GM18858 (cell line): ENCODE measurements around the gene RALB.

Source experiments
- ATAC-seq: cut with Tn5 transposase; IDR thresholded peaks from one replicate; pipeline ENCODE4 v1.9.1; 2021; ENCODE audit not compliant: unreplicated experiment

RALB gene

GRCh38 chr2:120252225-120253020 lies at the start of gene RALB:
TSS of gene RALB (plus strand) at chr2:120252852. CDS start at chr2:120278665, 25,813 bp downstream.
- ATAC-seq: peak; percentile 87

DNA sequence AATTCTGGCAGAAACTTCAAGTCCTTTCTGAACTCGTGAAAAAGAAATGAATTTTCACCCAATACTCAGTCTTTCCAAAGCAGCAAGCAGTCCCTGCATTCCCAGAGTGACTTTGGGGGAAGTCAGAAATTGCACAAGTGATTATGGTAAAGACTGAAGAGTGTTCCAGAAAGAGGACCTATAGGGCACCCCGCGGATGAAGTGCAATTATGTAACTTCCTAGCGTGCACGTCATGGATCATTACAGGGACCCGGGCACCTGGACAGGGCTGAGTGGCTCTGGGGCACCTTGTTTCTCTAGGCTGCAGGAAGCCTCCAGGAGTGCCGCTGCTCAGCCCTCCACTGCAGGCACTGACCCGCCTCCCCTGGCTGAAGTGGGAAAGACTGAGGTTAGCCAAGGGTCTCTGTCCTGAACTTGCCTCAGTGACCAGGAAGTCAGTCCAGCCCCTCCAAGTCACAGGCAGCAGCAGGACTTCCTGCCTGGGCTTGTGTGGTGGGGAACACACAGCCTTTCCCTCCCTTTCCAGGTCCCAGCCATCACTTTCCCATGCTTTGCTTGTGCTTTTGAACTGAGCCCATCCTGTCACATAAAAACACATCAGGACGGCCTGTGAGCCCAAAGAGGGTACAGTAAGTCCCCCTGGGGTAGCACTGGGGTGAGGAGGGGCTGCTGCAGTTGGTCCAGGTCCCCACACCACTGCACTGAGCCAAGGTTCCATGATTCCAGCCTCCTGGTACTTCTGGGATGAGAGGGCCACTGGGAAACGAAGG lies 49.2 kb upstream of the RALB start:
- no peak for ATAC-seq

DNA sequence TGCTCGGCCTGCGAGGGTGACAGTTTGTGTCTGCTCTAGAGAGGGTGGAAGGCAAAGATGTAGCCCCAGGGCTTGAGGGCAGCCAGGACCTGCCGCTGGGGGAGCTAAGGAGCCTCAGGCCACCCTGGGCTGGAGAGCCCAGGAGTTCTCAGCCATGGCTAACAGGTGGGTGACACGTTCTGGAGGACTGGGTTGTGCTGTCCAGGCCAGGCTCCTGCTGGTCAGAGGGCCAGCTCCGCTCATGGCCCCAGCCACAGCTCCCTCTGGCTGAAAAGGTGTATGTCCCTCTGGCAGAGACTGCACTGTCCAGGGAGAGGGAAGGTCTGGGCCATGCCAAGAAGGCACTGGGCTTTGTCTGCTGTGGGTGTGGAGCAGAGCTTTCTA lies 48.6 kb upstream of the RALB start:
- ATAC-seq: no peak

- no peak for ATAC-seq
These were observed 48.2 kb upstream of the RALB start for GRCh38 chr2:120204417-120204816.

DNA sequence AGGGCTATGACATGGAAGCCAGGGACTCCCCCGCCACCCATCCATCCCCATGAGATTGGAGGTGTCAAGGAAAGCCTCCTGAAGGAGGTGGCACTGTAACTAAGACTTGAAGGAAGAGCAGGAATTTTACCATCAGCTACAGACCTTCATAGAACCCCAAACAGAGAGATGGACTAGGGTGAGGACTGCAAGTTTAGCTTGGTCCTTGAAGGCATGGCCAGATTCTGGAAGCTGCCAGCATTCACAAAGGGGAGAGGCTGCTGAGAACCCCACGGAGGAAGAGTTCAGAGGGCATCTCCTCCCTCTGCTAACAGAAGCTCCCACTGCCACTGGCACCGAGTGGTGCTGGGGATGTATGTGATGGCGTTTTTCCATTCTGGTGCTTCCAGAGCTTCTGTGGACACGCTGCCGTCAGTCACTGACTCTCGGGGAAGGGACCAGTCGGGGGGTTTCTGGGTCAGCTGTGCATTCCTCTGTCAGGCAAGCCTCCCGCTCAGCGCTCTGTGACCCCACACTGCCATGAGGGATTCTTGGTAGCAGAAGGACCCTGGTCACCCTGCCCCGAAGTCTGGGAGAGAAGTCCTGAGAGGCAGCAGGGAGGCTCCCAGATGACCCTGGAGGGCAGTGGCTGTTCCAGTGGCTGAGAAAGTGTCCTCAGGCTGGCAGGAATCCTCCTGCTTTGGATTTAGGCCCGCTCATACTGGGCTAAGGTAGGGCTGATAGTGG lies 47.5 kb upstream of the RALB start:
- no peak for ATAC-seq

GRCh38 chr2:120206022-120206581 lies 46.5 kb upstream of the RALB start:
- no peak for ATAC-seq

DNA sequence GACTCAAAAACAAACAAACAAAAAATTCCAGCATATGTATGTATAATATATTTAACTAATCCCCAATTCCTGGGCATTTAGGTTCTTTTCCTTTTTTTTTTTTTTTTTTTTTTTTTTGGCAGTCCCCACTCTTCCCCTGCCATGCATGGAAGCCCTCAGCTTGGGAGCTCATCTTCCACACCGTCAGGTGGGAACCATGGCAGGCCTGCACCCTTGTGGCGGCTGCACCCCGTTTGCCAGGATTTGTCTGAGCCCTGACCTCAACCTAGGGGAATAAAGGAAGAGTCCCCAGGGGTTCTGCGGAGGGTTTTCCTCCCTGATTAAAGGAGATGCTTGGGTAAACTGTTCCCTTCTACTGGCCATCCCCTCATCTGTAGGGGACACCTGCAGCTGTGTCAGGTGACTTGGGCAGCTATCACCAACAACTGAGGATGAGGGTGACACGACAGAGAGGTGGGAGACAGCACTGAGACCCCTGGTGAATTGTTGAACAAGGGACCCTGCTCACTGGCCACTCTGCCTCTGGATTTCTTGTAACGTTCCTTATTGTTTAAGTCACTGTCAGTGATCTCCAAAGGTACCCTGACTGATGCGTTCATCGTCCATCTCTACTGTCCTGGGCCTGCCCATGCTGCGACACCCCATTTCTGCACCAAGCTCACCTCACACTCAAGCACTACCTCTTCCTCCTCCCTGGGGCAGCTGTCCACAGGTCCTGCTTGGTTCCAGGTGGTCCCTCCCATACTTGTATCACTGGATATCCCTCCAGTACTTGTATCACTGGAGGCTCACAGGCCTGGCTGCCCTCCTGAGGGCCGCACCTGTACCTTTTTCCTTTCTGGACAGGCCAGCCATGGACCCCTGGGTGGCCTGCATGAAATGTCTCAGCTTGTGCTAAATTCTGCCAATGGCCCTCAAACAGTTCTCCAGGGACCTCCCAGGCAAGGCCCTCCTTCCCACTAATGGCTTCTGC lies 44.0 kb upstream of the RALB start:
- no peak for ATAC-seq

- ATAC-seq: no peak
These were observed 43.0 kb upstream of the RALB start for GRCh38 chr2:120209427-120210269.

- ATAC-seq: no peak
These were observed 42.4 kb upstream of the RALB start for GRCh38 chr2:120210270-120210693.

DNA sequence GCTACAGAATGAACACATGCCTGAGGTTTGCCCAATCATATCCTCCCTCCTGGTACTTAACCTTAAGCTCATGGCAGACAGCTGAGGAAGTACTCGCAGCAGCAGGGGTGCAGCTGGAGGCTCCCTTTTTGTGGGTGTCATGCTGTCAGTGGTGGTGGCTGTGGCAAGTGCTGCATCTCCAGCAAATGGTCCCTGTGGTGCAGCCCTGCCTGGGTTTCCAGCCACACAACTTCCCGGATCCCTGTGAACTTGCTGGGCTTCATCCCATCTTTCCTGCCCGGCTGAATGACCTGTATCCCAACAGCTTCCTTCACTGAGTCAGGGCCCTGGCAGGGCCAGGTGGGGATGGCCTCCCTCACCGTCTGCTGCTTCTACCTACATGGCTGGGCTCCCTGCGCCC lies 34.5 kb upstream of the RALB start:
- ATAC-seq: no peak

DNA sequence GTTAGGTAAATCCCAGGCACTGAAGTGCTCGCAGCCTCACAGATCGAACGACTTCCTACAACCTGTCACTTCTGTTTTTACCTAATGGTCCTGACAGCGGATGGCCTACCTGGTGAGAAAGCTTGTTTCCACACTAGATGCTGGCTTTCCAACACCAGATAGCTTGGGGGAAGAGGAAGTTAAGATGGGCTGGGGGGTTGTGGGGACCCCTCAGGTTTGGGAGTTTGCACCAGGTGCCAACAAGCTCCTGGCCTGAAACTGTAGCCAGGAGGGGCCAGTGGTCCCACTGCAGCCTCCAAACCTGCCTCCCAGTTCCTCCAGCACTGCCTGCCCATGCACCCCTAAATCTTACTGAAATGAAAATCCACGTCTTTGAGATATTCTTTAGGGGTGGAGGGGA lies 33.4 kb upstream of the RALB start:
- ATAC-seq: no peak

DNA sequence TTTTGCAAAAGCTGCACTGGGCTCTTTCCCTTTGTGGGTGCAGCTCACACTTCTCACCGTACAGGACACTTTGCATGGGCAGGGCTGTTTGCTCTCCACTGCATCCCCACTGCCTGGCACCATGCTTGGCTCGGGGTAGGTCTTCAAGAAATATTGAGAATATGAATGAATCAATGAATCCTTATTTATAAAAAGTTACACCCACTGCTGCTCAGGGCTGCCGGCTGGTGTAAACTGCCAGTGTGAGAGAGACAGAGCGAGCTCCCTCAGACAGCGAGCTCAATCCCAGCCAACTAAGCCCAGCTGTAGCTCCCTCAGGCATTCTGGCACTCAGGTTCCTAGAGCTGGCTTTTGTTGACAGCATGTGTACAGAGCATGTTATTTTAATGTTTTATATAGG lies 32.9 kb upstream of the RALB start:
- no peak for ATAC-seq

DNA sequence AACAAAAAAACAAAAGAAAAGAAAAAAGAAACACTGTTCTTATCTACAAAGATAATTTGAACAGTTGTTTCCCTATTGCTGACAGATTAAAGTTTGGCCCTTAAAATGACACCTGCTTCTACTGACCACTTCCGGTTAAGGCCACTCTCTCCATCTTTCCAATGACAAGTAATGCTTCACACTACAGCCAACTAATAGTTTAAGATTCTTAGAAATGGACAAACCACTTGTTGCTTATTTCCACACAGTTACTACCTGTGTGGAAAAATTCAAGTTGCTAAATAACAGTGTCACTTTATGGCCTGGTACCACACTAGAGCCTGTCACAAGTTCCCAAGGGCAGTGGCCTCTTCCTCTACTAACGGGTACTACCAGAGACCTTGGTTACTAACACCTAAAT lies 31.9 kb upstream of the RALB start:
- no peak for ATAC-seq

GRCh38 chr2:120221616-120222015 lies 31.0 kb upstream of the RALB start:
- ATAC-seq: no peak

- ATAC-seq: no peak
These were observed 30.2 kb upstream of the RALB start for GRCh38 chr2:120222186-120223033.

- ATAC-seq: peak; percentile 71
These were observed 29.4 kb upstream of the RALB start, which contains the start of gene TMEM185B for GRCh38 chr2:120223034-120223912. TSS of gene TMEM185B (minus strand) at chr2:120223400. CDS start at chr2:120222976, 424 bp downstream.

DNA sequence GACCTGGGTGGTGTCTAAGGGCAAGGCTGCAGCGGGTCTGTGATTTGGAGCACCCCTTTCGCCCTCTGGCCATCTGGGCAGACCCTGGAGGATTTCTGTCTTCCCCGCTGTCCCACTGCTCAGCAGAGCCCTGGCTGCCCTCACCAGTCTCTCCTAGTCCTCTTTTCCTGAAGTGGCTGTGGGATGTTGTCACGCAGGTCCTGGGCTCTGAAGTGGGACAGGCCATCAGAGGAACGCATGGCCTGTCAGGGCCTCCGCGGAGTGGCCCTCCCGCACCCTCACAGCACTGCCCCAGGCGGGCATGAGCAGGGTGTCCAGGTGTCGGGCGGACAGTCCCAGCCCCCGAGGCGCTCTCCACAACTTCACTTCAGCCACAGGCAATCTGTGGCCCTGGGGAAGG lies 28.4 kb upstream of the RALB start:
- no peak for ATAC-seq
